Rectal smooth muscle tissue (tissue), 1 donor: ENCODE data around the gene PFDN6.
"Not testable (repeated sequence)": the region's sequence is repeated elsewhere in the genome, so short reads cannot be mapped to it uniquely, and the experiment has no call there.

ENCODE experiments used
- H3K27ac ChIP-seq: one replicate; pipeline ENCODE4 v1.7.0; 2013; ENCODE audit warnings: low read depth, low read length, inconsistent platforms
- H3K27me3 ChIP-seq: one replicate; pipeline ENCODE4 v1.7.0; 2013; ENCODE audit warnings: low read length; ENCODE audit not compliant: control insufficient read depth, insufficient read depth
- H3K36me3 ChIP-seq: one replicate; pipeline ENCODE4 v1.7.0; 2013; ENCODE audit warnings: low read length; ENCODE audit not compliant: control insufficient read depth, insufficient read depth
- H3K4me1 ChIP-seq: one replicate; pipeline ENCODE4 v1.7.0; 2013; ENCODE audit warnings: low read length; ENCODE audit not compliant: control insufficient read depth, insufficient read depth
- H3K4me3 ChIP-seq: one replicate; pipeline ENCODE4 v1.7.0; 2013; ENCODE audit warnings: low read length
- H3K9ac ChIP-seq: one replicate; pipeline ENCODE4 v1.7.0; 2013; ENCODE audit warnings: low read length

Gene PFDN6

GRCh38 chr6:33259032-33259431 lies 30.4 kb upstream of the PFDN6 start:
- no peak overlapping the region for H3K27ac ChIP-seq
- H3K36me3 ChIP-seq, result peaks cover 16% of the 10 kb centered on the region
- no peak overlapping the region for H3K4me3 ChIP-seq
- H3K9ac ChIP-seq, result no peak overlapping the region
- no peaks in the 10 kb centered on the region for H3K27me3 ChIP-seq
- no peaks in the 10 kb centered on the region for H3K4me1 ChIP-seq

- not testable (repeated sequence) for H3K27ac ChIP-seq, H3K4me1 ChIP-seq, H3K9ac ChIP-seq, H3K4me3 ChIP-seq, H3K27me3 ChIP-seq
- H3K36me3 ChIP-seq, result peaks cover 35% of the 10 kb centered on the region
These were observed 26.9 kb upstream of the PFDN6 start for GRCh38 chr6:33262490-33262889.

GRCh38 chr6:33264015-33264414 lies 25.4 kb upstream of the PFDN6 start:
- peaks cover 37% of the 10 kb centered on the region for H3K36me3 ChIP-seq
- no peak overlapping the region for H3K27ac ChIP-seq
- no peaks in the 10 kb centered on the region for H3K4me1 ChIP-seq
- no peaks in the 10 kb centered on the region for H3K27me3 ChIP-seq
- no peak overlapping the region for H3K4me3 ChIP-seq
- no peak overlapping the region for H3K9ac ChIP-seq

GRCh38 chr6:33271117-33271467 lies 18.3 kb upstream of the PFDN6 start:
- Histone ChIP-seq H3K27me3 (no peaks in the 10 kb centered on the region), H3K36me3 (peaks cover 35% of the 10 kb centered on the region), H3K9ac (peak overlapping the region; percentile 77), H3K27ac (peak overlapping the region; percentile 96), H3K4me3 (peak overlapping the region; percentile 84), H3K4me1 (peaks cover 21% of the 10 kb centered on the region)

GRCh38 chr6:33271468-33272274 lies 17.7 kb upstream of the PFDN6 start, which contains the start of the genes RPS18 and VPS52:
RPS18 (plus strand) TSS chr6:33272075; CDS start chr6:33272120, 45 bp downstream.
VPS52 (minus strand) TSS chr6:33271876; CDS start chr6:33271675, 201 bp downstream.
- H3K4me1 ChIP-seq, result peaks cover 26% of the 10 kb centered on the region
- H3K9ac ChIP-seq, result peak within 1 kb of the TSS; percentile 85
- peak within 1 kb of the TSS; percentile 84 for H3K4me3 ChIP-seq
- peak within 1 kb of the TSS; percentile 96 for H3K27ac ChIP-seq
- no peaks in the 10 kb centered on the region for H3K27me3 ChIP-seq
- peaks cover 30% of the 10 kb centered on the region for H3K36me3 ChIP-seq

- Histone ChIP-seq H3K36me3 (peaks cover 23% of the 10 kb centered on the region), H3K27me3 (no peaks in the 10 kb centered on the region), H3K27ac (peak overlapping the region; percentile 85), H3K4me3 (peak overlapping the region; percentile 84), H3K4me1 (peaks cover 28% of the 10 kb centered on the region), H3K9ac (peak overlapping the region; percentile 85)
These were observed 16.9 kb upstream of the PFDN6 start for GRCh38 chr6:33272275-33273128.

GRCh38 chr6:33273129-33273923 lies 16.1 kb upstream of the PFDN6 start:
- no peak overlapping the region for H3K27ac ChIP-seq
- H3K27me3 ChIP-seq, result no peaks in the 10 kb centered on the region
- peak overlapping the region; percentile 84 for H3K4me3 ChIP-seq
- peaks cover 31% of the 10 kb centered on the region for H3K4me1 ChIP-seq
- peak overlapping the region; percentile 45 for H3K9ac ChIP-seq
- peaks cover 18% of the 10 kb centered on the region for H3K36me3 ChIP-seq

GRCh38 chr6:33273924-33274902 lies 15.2 kb upstream of the PFDN6 start:
- H3K36me3 ChIP-seq, result peaks cover 23% of the 10 kb centered on the region
- no peak overlapping the region for H3K9ac ChIP-seq
- H3K4me3 ChIP-seq, result peak overlapping the region; percentile 6
- no peak overlapping the region for H3K27ac ChIP-seq
- H3K4me1 ChIP-seq, result peaks cover 31% of the 10 kb centered on the region
- H3K27me3 ChIP-seq, result no peaks in the 10 kb centered on the region

GRCh38 chr6:33275795-33276580 lies 13.4 kb upstream of the PFDN6 start:
- not testable (repeated sequence) for H3K27me3 ChIP-seq, H3K9ac ChIP-seq
- Histone ChIP-seq H3K36me3 (peaks cover 28% of the 10 kb centered on the region), H3K4me3 (peak overlapping the region; percentile 83), H3K27ac (peak overlapping the region; percentile 87), H3K4me1 (peaks cover 29% of the 10 kb centered on the region)

GRCh38 chr6:33276581-33276863 lies 12.9 kb upstream of the PFDN6 start:
- H3K4me3 ChIP-seq, result peak overlapping the region; percentile 83
- peaks cover 28% of the 10 kb centered on the region for H3K36me3 ChIP-seq
- H3K27ac ChIP-seq, result peak overlapping the region; percentile 87
- no peaks in the 10 kb centered on the region for H3K27me3 ChIP-seq
- peaks cover 27% of the 10 kb centered on the region for H3K4me1 ChIP-seq
- peak overlapping the region; percentile 2 for H3K9ac ChIP-seq
